HepG2 (cell line): ENCODE data around the gene BICRA. TPM values are rescaled to one million over a fixed set of nuclear protein-coding genes. Genes with fewer than 3 reads are reported as not detected.

ENCODE experiments used
- ARNT ChIP-seq: fragments of 450-650 bp; IDR thresholded peaks from 2 replicates; pipeline ENCODE4 v1.6.1; 2017
- ATRX ChIP-seq: sonication (generic); formaldehyde crosslinking; IDR thresholded peaks from 2 replicates; pipeline ENCODE4 v1.4.0; 2020; ENCODE audit warnings: missing genetic modification reagents, borderline replicate concordance
- DNMT1 ChIP-seq: sonication (generic); formaldehyde crosslinking; IDR thresholded peaks from 2 replicates; pipeline ENCODE4 v1.5.1; 2020; ENCODE audit warnings: mild to moderate bottlenecking, missing genetic modification reagents
- HOXA9 ChIP-seq: sonication (generic); formaldehyde crosslinking; IDR thresholded peaks from 2 replicates; pipeline ENCODE4 v1.8.1; 2022; ENCODE audit warnings: missing genetic modification reagents, mild to moderate bottlenecking, moderate library complexity, borderline replicate concordance
- KMT2A ChIP-seq: sonication (generic); formaldehyde crosslinking; IDR thresholded peaks from 2 replicates; pipeline ENCODE4 v1.4.0; 2020; ENCODE audit warnings: missing genetic modification reagents
- NFIB ChIP-seq: sonication (generic); formaldehyde crosslinking; IDR thresholded peaks from 2 replicates; pipeline ENCODE4 v1.9.0; 2021; ENCODE audit warnings: missing genetic modification reagents, mild to moderate bottlenecking, borderline replicate concordance
- NFYB ChIP-seq: sonication (generic); formaldehyde crosslinking; IDR thresholded peaks from 2 replicates; pipeline ENCODE4 v1.4.0; 2020; ENCODE audit warnings: missing genetic modification reagents
- NR2F6 ChIP-seq, 2 experiments: IDR thresholded peaks; 2 replicates each; pipeline ENCODE4 v1.6.1; 2016; ENCODE audit warnings: antibody characterized with exemption in 1 of 2, mild to moderate bottlenecking in 1 of 2
- RCOR2 ChIP-seq: IDR thresholded peaks from 2 replicates; pipeline ENCODE4 v1.6.1; 2016; ENCODE audit warnings: missing biosample characterization, missing genetic modification reagents
- SMYD3 ChIP-seq: sonication (generic); formaldehyde crosslinking; IDR thresholded peaks from 2 replicates; pipeline ENCODE4 v1.8.1; 2023; ENCODE audit warnings: mild to moderate bottlenecking, missing genetic modification reagents
- SP4 ChIP-seq: sonication (generic); formaldehyde crosslinking; IDR thresholded peaks from 2 replicates; pipeline ENCODE4 v1.8.1; 2023; ENCODE audit warnings: mild to moderate bottlenecking, missing genetic modification reagents
- TP53 ChIP-seq: sonication (generic); formaldehyde crosslinking; conservative IDR thresholded peaks from 2 replicates; pipeline ENCODE4 v1.4.0; 2020; ENCODE audit warnings: missing genetic modification reagents
- ZFP62 ChIP-seq: sonication (generic); formaldehyde crosslinking; IDR thresholded peaks from 2 replicates; pipeline ENCODE4 v1.4.0; 2020; ENCODE audit warnings: missing genetic modification reagents
- ZNF224 ChIP-seq: sonication (generic); formaldehyde crosslinking; IDR thresholded peaks from 2 replicates; pipeline ENCODE4 v1.5.0; 2020; ENCODE audit warnings: mild to moderate bottlenecking, missing genetic modification reagents
- ZNF430 ChIP-seq: sonication (generic); formaldehyde crosslinking; IDR thresholded peaks from 2 replicates; pipeline ENCODE4 v1.9.0; 2021; ENCODE audit warnings: mild to moderate bottlenecking, missing genetic modification reagents
- ZNF547 ChIP-seq: sonication (generic); formaldehyde crosslinking; IDR thresholded peaks from 2 replicates; pipeline ENCODE4 v1.5.1; 2020; ENCODE audit warnings: mild to moderate bottlenecking, missing genetic modification reagents
- ZNF549 ChIP-seq: sonication (generic); formaldehyde crosslinking; IDR thresholded peaks from 2 replicates; pipeline ENCODE4 v1.5.0; 2020; ENCODE audit warnings: missing genetic modification reagents
- ZNF615 ChIP-seq: sonication (generic); formaldehyde crosslinking; IDR thresholded peaks from 2 replicates; pipeline ENCODE4 v1.5.0; 2020; ENCODE audit warnings: mild to moderate bottlenecking, missing genetic modification reagents, borderline replicate concordance
- ZNF670 ChIP-seq: sonication (generic); formaldehyde crosslinking; IDR thresholded peaks from 2 replicates; pipeline ENCODE4 v1.8.0; 2022; ENCODE audit warnings: mild to moderate bottlenecking, missing genetic modification reagents, borderline replicate concordance
- ZNF891 ChIP-seq: sonication (generic); formaldehyde crosslinking; IDR thresholded peaks from 2 replicates; pipeline ENCODE4 v1.5.0; 2020; ENCODE audit warnings: mild to moderate bottlenecking, missing genetic modification reagents
- polyA plus RNA-seq, 8 experiments: library from polyadenylated mRNA; depleted of rRNA in 3 of 8; stranded (reverse) in 7 of 8; unstranded in 1 of 8; fragments of >200 nt; fragmentation: Illumina TruSeq in 4 of 8; extraction: Trizol in 4 of 8; gene quantifications; 2 replicates each; pipeline versions ENCODE4 v1.2.1 to v1.2.3, GENCODE V29; 2011 to 2016; ENCODE audit warnings: low read depth in 4 of 8, missing spikeins in 1 of 8, mixed read lengths in 1 of 8; ENCODE audit not compliant: insufficient read depth in 1 of 8
- total RNA-seq, 5 experiments: library from RNA; depleted of rRNA; stranded (reverse); fragments of >200 nt; fragmentation: Illumina TruSeq; extraction: Trizol; gene quantifications; 2 replicates each; pipeline ENCODE4 v1.2.3, GENCODE V29; 2016; ENCODE audit warnings: low read depth in 1 of 5
- TF ChIP-seq, protein P1 (sequence below): sonication (generic); formaldehyde crosslinking; IDR thresholded peaks from 2 replicates; pipeline ENCODE4 v1.5.1; 2020; ENCODE audit warnings: mild to moderate bottlenecking, missing genetic modification reagents, borderline replicate concordance
- TF ChIP-seq, protein P2 (sequence below), 2 experiments: IDR thresholded peaks; 2 replicates each; pipeline ENCODE4 v1.6.1; 2011 to 2012; ENCODE audit warnings: low read length in 2 of 2, borderline replicate concordance in 1 of 2, low read depth in 1 of 2, mild to moderate bottlenecking in 1 of 2, moderate library complexity in 1 of 2
- TF ChIP-seq, protein P3 (sequence below): IDR thresholded peaks from 2 replicates; pipeline ENCODE4 v1.6.1; 2016; ENCODE audit warnings: mild to moderate bottlenecking, missing biosample characterization, missing genetic modification reagents
- TF ChIP-seq, protein P4 (sequence below): IDR thresholded peaks from 2 replicates; pipeline ENCODE4 v1.6.1; 2018; ENCODE audit warnings: missing genetic modification reagents

Gene BICRA
- total and polyA plus RNA-seq, 2 of the 13 experiments (the other 11 are each of a cell fraction or from before 2014, with no cell fraction given) = 0.55 to 0.71 TPM

DNA sequence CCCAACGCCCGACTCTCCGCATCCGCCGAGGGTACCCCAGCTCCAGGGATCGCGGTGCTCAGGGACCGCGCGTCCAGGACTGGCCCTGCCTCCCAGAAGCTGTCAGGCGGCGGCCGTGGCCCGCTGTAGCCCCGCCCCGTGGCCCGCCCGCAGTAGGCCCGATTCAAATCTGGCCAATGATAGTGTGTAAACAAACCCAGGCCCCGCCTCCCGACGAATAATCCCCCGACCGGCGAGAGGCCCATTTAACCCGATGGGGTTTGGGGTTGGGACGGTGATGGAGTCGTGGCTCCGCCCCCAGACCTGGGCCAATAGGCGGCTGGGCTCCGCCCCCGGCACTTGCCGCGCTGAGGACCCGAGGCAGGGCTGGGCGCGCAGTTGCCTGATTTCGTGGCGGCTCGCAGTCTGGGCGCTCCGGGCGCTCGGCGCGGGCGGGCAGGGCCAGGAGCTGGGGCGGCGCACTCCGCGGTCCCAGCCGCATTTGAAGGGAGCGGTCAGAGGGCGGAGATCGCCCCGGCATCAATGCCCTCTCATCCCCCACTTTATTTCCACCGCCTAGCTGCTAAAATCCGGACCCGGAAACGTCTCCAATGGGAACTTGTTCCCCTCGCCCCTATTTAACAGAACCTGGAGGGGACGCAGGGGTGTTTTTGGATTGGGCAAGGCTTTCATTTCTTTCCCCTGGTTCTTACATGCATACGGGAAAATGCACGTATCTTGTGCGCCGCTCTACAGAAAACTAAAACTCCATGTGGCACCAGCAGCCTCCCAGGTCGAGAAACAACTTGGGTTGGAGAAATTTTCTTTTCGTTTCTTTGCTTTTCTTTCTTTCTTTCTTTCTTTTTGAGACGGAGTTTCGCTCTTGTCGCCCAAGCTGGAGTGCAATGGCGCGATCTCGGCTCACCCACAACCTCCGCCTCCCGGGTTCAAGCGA, 8.4 kb upstream of the BICRA start (continued):
- TF ChIP-seq, protein P1, sequence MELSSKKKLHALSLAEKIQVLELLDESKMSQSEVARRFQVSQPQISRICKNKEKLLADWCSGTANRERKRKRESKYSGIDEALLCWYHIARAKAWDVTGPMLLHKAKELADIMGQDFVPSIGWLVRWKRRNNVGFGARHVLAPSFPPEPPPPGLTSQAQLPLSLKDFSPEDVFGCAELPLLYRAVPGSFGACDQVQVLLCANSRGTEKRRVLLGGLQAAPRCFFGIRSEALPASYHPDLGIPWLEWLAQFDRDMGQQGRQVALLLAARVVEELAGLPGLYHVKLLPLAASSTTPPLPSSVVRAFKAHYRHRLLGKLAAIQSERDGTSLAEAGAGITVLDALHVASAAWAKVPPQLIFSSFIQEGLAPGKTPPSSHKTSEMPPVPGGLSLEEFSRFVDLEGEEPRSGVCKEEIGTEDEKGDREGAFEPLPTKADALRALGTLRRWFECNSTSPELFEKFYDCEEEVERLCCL = no peak
- no peak for TF ChIP-seq ARNT
- TF ChIP-seq SP4 (CRISPR knock-in tag) = peak; percentile 98
- no peak for TF ChIP-seq TP53 (CRISPR knock-in tag)
- TF ChIP-seq DNMT1 = 0 out of 2 replicates have a peak, but pooled peaks have one; percentile 35
- TF ChIP-seq SMYD3 (CRISPR knock-in tag) = 0 out of 2 replicates have a peak, but pooled peaks have one; percentile 50
- TF ChIP-seq ZNF430 (CRISPR knock-in tag) = peak; percentile 80
- TF ChIP-seq ZNF670 (CRISPR knock-in tag) = 0 out of 2 replicates have a peak, but pooled peaks have one; percentile 50
- TF ChIP-seq, protein P2, sequence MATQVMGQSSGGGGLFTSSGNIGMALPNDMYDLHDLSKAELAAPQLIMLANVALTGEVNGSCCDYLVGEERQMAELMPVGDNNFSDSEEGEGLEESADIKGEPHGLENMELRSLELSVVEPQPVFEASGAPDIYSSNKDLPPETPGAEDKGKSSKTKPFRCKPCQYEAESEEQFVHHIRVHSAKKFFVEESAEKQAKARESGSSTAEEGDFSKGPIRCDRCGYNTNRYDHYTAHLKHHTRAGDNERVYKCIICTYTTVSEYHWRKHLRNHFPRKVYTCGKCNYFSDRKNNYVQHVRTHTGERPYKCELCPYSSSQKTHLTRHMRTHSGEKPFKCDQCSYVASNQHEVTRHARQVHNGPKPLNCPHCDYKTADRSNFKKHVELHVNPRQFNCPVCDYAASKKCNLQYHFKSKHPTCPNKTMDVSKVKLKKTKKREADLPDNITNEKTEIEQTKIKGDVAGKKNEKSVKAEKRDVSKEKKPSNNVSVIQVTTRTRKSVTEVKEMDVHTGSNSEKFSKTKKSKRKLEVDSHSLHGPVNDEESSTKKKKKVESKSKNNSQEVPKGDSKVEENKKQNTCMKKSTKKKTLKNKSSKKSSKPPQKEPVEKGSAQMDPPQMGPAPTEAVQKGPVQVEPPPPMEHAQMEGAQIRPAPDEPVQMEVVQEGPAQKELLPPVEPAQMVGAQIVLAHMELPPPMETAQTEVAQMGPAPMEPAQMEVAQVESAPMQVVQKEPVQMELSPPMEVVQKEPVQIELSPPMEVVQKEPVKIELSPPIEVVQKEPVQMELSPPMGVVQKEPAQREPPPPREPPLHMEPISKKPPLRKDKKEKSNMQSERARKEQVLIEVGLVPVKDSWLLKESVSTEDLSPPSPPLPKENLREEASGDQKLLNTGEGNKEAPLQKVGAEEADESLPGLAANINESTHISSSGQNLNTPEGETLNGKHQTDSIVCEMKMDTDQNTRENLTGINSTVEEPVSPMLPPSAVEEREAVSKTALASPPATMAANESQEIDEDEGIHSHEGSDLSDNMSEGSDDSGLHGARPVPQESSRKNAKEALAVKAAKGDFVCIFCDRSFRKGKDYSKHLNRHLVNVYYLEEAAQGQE (IDR thresholded peaks at IDR 0.05; ENCODE audit: borderline replicate concordance in 1 of 2, low read depth in 1 of 2, low read length in 2 of 2) = peak in 1 of 2 experiments; percentile 41; a peak in 1 of 4 replicates
- TF ChIP-seq KMT2A (CRISPR knock-in tag) = peak; percentile 37; the same call in 1 of the 2 replicates
- TF ChIP-seq RCOR2 (CRISPR knock-in tag) = 0 out of 2 replicates have a peak, but pooled peaks have one; percentile 20
- TF ChIP-seq NR2F6 (IDR thresholded peaks at IDR 0.05) = no peak
- TF ChIP-seq NR2F6 (CRISPR knock-in tag; IDR thresholded peaks at IDR 0.05) = no peak
- TF ChIP-seq NFIB (CRISPR knock-in tag) = no peak
- TF ChIP-seq, protein P3, sequence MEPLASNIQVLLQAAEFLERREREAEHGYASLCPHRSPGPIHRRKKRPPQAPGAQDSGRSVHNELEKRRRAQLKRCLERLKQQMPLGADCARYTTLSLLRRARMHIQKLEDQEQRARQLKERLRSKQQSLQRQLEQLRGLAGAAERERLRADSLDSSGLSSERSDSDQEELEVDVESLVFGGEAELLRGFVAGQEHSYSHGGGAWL = 0 out of 2 replicates have a peak, but pooled peaks have one; percentile 51
- TF ChIP-seq ZFP62 (CRISPR knock-in tag) = no peak
- TF ChIP-seq, protein P4, sequence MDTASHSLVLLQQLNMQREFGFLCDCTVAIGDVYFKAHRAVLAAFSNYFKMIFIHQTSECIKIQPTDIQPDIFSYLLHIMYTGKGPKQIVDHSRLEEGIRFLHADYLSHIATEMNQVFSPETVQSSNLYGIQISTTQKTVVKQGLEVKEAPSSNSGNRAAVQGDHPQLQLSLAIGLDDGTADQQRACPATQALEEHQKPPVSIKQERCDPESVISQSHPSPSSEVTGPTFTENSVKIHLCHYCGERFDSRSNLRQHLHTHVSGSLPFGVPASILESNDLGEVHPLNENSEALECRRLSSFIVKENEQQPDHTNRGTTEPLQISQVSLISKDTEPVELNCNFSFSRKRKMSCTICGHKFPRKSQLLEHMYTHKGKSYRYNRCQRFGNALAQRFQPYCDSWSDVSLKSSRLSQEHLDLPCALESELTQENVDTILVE (CRISPR knock-in tag) = no peak
- no peak for TF ChIP-seq ZNF615 (CRISPR knock-in tag)
- peak; percentile 87 for TF ChIP-seq NFYB (CRISPR knock-in tag)
- peak; percentile 72; the same call in 1 of the 2 replicates for TF ChIP-seq ZNF224
- no peak for TF ChIP-seq ZNF891 (CRISPR knock-in tag)
- peak; percentile 75 for TF ChIP-seq ZNF547 (CRISPR knock-in tag)
- TF ChIP-seq ZNF549 (CRISPR knock-in tag) = no peak
- TF ChIP-seq HOXA9 (CRISPR knock-in tag) = no peak
- no peak for TF ChIP-seq ATRX
